ENCODE measurements around the gene CNTN4. TPM values are rescaled to one million over a fixed set of nuclear protein-coding genes. Genes with fewer than 3 reads are reported as not detected.

CNTN4 gene
- total RNA-seq, 6 experiments from 2014 or later, result not detected

GRCh38 chr3:2484162-2485026 is 385.7 kb downstream of the CNTN4 start:
- peaks cover 11% of the 10 kb centered on the region; the same call in 1 of the 2 replicates for H3K36me3 Mint-ChIP-seq (ENCODE audit: low read depth)
- TF ChIP-seq CTCF (IDR thresholded peaks at IDR 0.05), result no peak

GRCh38 chr3:2485027-2485375 is 386.3 kb downstream of the CNTN4 start:
- no peaks in the 10 kb centered on the region for H3K27me3 Mint-ChIP-seq (ENCODE audit: insufficient read depth)
- no peaks in the 10 kb centered on the region for H3K4me1 Mint-ChIP-seq (ENCODE audit: low read depth)
- no peak overlapping the region for H3K27ac Mint-ChIP-seq
- peaks cover 11% of the 10 kb centered on the region; the same call in 1 of the 2 replicates for H3K36me3 Mint-ChIP-seq (ENCODE audit: low read depth)
- H3K4me3 Mint-ChIP-seq, result no peak overlapping the region
- TF ChIP-seq CTCF (IDR thresholded peaks at IDR 0.05), result no peak
- no peak for DNase-seq
- peaks cover 54% of the 10 kb centered on the region for H3K9me3 Mint-ChIP-seq

More at GRCh38 chr3:2484162-2485026, 385.7 kb downstream of the CNTN4 start:
- H3K4me3 Mint-ChIP-seq, result no peak overlapping the region
- no peaks in the 10 kb centered on the region for H3K27me3 Mint-ChIP-seq (ENCODE audit: insufficient read depth)
- no peaks in the 10 kb centered on the region for H3K4me1 Mint-ChIP-seq (ENCODE audit: low read depth)
- peaks cover 54% of the 10 kb centered on the region for H3K9me3 Mint-ChIP-seq
- H3K27ac Mint-ChIP-seq, result no peak overlapping the region
- no peak for DNase-seq

GRCh38 chr3:2495746-2496145 is 397.1 kb downstream of the CNTN4 start:
- peaks cover 36% of the 10 kb centered on the region for H3K9me3 Mint-ChIP-seq
- H3K36me3 Mint-ChIP-seq (ENCODE audit: low read depth), result no peaks in the 10 kb centered on the region
- no peaks in the 10 kb centered on the region for H3K4me1 Mint-ChIP-seq (ENCODE audit: low read depth)
- TF ChIP-seq CTCF (IDR thresholded peaks at IDR 0.05), result no peak
- no peak overlapping the region for H3K27ac Mint-ChIP-seq
- no peak overlapping the region for H3K4me3 Mint-ChIP-seq
- H3K27me3 Mint-ChIP-seq (ENCODE audit: insufficient read depth), result no peaks in the 10 kb centered on the region
- no peak for DNase-seq

GRCh38 chr3:2504912-2505311 is 406.2 kb downstream of the CNTN4 start:
- no peak for DNase-seq
- no peak overlapping the region for H3K27ac Mint-ChIP-seq
- no peaks in the 10 kb centered on the region for H3K27me3 Mint-ChIP-seq (ENCODE audit: insufficient read depth)
- H3K36me3 Mint-ChIP-seq (ENCODE audit: low read depth), result no peaks in the 10 kb centered on the region
- TF ChIP-seq CTCF (IDR thresholded peaks at IDR 0.05), result no peak
- peaks cover 47% of the 10 kb centered on the region for H3K9me3 Mint-ChIP-seq
- H3K4me1 Mint-ChIP-seq (ENCODE audit: low read depth), result no peaks in the 10 kb centered on the region
- no peak overlapping the region for H3K4me3 Mint-ChIP-seq

GRCh38 chr3:2506776-2507175 is 408.1 kb downstream of the CNTN4 start:
- Mint-ChIP-seq H3K36me3 (ENCODE audit: low read depth) (no peaks in the 10 kb centered on the region), H3K9me3 (peaks cover 53% of the 10 kb centered on the region), H3K27ac (no peak overlapping the region), H3K27me3 (ENCODE audit: insufficient read depth) (no peaks in the 10 kb centered on the region), H3K4me3 (no peak overlapping the region), H3K4me1 (ENCODE audit: low read depth) (no peaks in the 10 kb centered on the region)
- no peak for TF ChIP-seq CTCF (IDR thresholded peaks at IDR 0.05)
- DNase-seq, result no peak
